Stimulated activated CD8-positive, alpha-beta memory T cell treated with anti-CD3 and anti-CD28 coated beads, Interleukin-4, amount 100 ng/mL, for 24 hours (primary cell): Measurements from ENCODE around the gene AGR2.
"Not testable (repeated sequence)": the region's sequence is repeated elsewhere in the genome, so short reads cannot be mapped to it uniquely, and the experiment has no call there.

Experiments
- DNase-seq: peaks from one replicate; pipeline ENCODE4 v3.0.0-alpha.2; 2020; ENCODE audit warnings: low read depth

AGR2 gene

GRCh38 chr7:16773884-16774283 lies 30.9 kb downstream of the AGR2 start:
- DNase-seq, result no peak

GRCh38 chr7:16773326-16773725 lies 31.5 kb downstream of the AGR2 start:
- no peak for DNase-seq

- DNase-seq, result no peak
Observed at GRCh38 chr7:16770657-16771329, 34.0 kb downstream of the AGR2 start.

- DNase-seq, result not testable (repeated sequence)
Observed at GRCh38 chr7:16769994-16770393, 34.8 kb downstream of the AGR2 start.

- DNase-seq, result no peak
Observed at GRCh38 chr7:16765436-16765859, 39.4 kb downstream of the AGR2 start.

GRCh38 chr7:16764942-16765341 lies 39.9 kb downstream of the AGR2 start:
- no peak for DNase-seq

- DNase-seq, result no peak
Observed at GRCh38 chr7:16762177-16762576, 42.6 kb downstream of the AGR2 start.

GRCh38 chr7:16759840-16760239 lies 45.0 kb downstream of the AGR2 start:
- DNase-seq, result no peak

GRCh38 chr7:16758631-16759611 lies 45.9 kb downstream of the AGR2 start:
- no peak for DNase-seq

GRCh38 chr7:16758036-16758435 lies 46.8 kb downstream of the AGR2 start:
- no peak for DNase-seq

- no peak for DNase-seq
Observed at GRCh38 chr7:16755397-16755796, 49.4 kb downstream of the AGR2 start.

- no peak for DNase-seq
Observed at GRCh38 chr7:16754856-16755317, 49.9 kb downstream of the AGR2 start.

GRCh38 chr7:16753932-16754855 lies 50.6 kb downstream of the AGR2 start:
- DNase-seq, result no peak

GRCh38 chr7:16753102-16753931 lies 51.5 kb downstream of the AGR2 start, which contains the start of gene TSPAN13:
TSS of gene TSPAN13 (plus strand) at chr7:16753755. CDS start at chr7:16753968, 213 bp downstream.
- peak; percentile 46 for DNase-seq

GRCh38 chr7:16747102-16747501 lies 57.7 kb downstream of the AGR2 start:
- DNase-seq, result no peak

- DNase-seq, result no peak
Observed at GRCh38 chr7:16745645-16746044, 59.2 kb downstream of the AGR2 start.

- DNase-seq, result no peak
Observed at GRCh38 chr7:16744518-16745250, 60.1 kb downstream of the AGR2 start.

GRCh38 chr7:16743236-16743635 lies 61.6 kb downstream of the AGR2 start:
- no peak for DNase-seq

GRCh38 chr7:16742547-16742946 lies 62.3 kb downstream of the AGR2 start:
- no peak for DNase-seq
